GM12878 (cell line): ENCODE measurements around the gene ADAMTS1. TPM values are rescaled to one million over a fixed set of nuclear protein-coding genes. Genes with fewer than 3 reads are reported as not detected.

Source experiments
- ATAC-seq: fragments of 200-7000 bp; cut with Tn5 transposase; 3 replicates; pipeline ENCODE4 v1.9.1; 2020; ENCODE audit warnings: mild to moderate bottlenecking, moderate library complexity
- BruUV-seq: library from RNA; stranded (reverse); fragments of 400-500 nt; replicated peaks from 2 replicates; lab custom pipeline; 2021; lab: Mats Ljungman, UMichigan
- CTCF ChIA-PET: fragments of 300-600 bp; sonication (Branson Sonifier 250); formaldehyde crosslinking; extraction: SDS; loops from one replicate; lab custom pipeline; 2021; ENCODE audit warnings: inconsistent platforms; lab: Yijun Ruan, JAX
- POLR2A ChIA-PET: fragments of 350-600 bp; formaldehyde crosslinking; extraction: SDS; loops from one replicate; lab custom pipeline; 2021; ENCODE audit warnings: inconsistent platforms; lab: Charles Lee
- RAD21 ChIA-PET: fragments of 300-600 bp; sonication (Branson Sonifier 250); formaldehyde crosslinking; loops from one replicate; lab custom pipeline; 2023; ENCODE audit warnings: antibody characterized with exemption; ENCODE audit not compliant: unreplicated experiment; lab: Charles Lee
- SMC1A ChIA-PET: fragments of 300-600 bp; sonication (Branson Sonifier 250); formaldehyde crosslinking; loops from one replicate; lab custom pipeline; 2023; ENCODE audit not compliant: unreplicated experiment, uncharacterized antibody; lab: Charles Lee
- DNase-seq: peaks from one replicate; pipeline ENCODE4 v3.0.0-alpha.2; 2011; ENCODE audit warnings: low read depth, low spot score
- FAIRE-seq: peaks from 3 replicates; lab custom pipeline; 2011; peaks lifted over from hg19 to GRCh38; lab: Jason Lieb, UNC
- H2AFZ ChIP-seq: 2 replicates; pipeline ENCODE4 v1.6.0; 2011; ENCODE audit warnings: low read depth, low read length, control low read depth; ENCODE audit not compliant: control insufficient read depth
- H3K27ac ChIP-seq: 2 replicates; pipeline ENCODE4 v1.5.1; 2011; ENCODE audit warnings: control low read depth; ENCODE audit not compliant: control insufficient read depth, insufficient read depth
- H3K27me3 ChIP-seq, 2 experiments: replicated peaks in 1 of 2; 2 replicates each; pipeline versions ENCODE4 v1.6.0 to v1.6.1; 2011; ENCODE audit warnings: low read length in 1 of 2; ENCODE audit not compliant: control insufficient read depth in 2 of 2, insufficient read depth in 2 of 2
- H3K36me3 ChIP-seq, 2 experiments: 2 replicates each; pipeline ENCODE4 v1.5.1; 2011; ENCODE audit warnings: low read length in 1 of 2; ENCODE audit not compliant: control insufficient read depth in 2 of 2, insufficient read depth in 2 of 2
- H3K4me1 ChIP-seq: 2 replicates; pipeline ENCODE4 v1.6.1; 2011; ENCODE audit warnings: mild to moderate bottlenecking, low read length, moderate library complexity, mixed read lengths; ENCODE audit not compliant: control insufficient read depth, insufficient read depth
- H3K4me2 ChIP-seq: 2 replicates; pipeline ENCODE4 v1.6.0; 2011; ENCODE audit warnings: control low read depth; ENCODE audit not compliant: control insufficient read depth, insufficient read depth
- H3K4me3 ChIP-seq: fragments of 200-600 bp; sonication (generic); 2 replicates; pipeline ENCODE4 v1.5.1; 2016
- H3K79me2 ChIP-seq: 2 replicates; pipeline ENCODE4 v1.6.0; 2011; ENCODE audit warnings: low read length; ENCODE audit not compliant: control insufficient read depth, insufficient read depth
- H3K9ac ChIP-seq: 2 replicates; pipeline ENCODE4 v1.8.0; 2011; ENCODE audit warnings: low read length, control low read depth, mixed read lengths; ENCODE audit not compliant: control insufficient read depth, insufficient read depth
- H3K9me3 ChIP-seq: replicated peaks from 3 replicates; pipeline ENCODE4 v1.5.1; 2011; ENCODE audit warnings: mild to moderate bottlenecking, low read length; ENCODE audit not compliant: control insufficient read depth, insufficient read depth
- H4K20me1 ChIP-seq: 2 replicates; pipeline ENCODE4 v1.6.0; 2011; ENCODE audit not compliant: control insufficient read depth, insufficient read depth
- CHD1 ChIP-seq: IDR thresholded peaks from 2 replicates; pipeline ENCODE4 v1.6.1; 2012; ENCODE audit warnings: low read depth, low read length, improper control_type of control experiment
- CREB1 ChIP-seq: IDR thresholded peaks from 2 replicates; pipeline ENCODE4 v1.6.1; 2012; ENCODE audit warnings: low read depth, mild to moderate bottlenecking, inconsistent platforms
- FOS ChIP-seq: IDR thresholded peaks from 3 replicates; pipeline ENCODE4 v1.6.1; 2011; ENCODE audit warnings: borderline replicate concordance; ENCODE audit not compliant: insufficient read length; ENCODE audit errors: extremely low read depth
- FOXK2 ChIP-seq: fragments of 450-650 bp; IDR thresholded peaks from 2 replicates; pipeline ENCODE4 v1.6.1; 2017; ENCODE audit warnings: mild to moderate bottlenecking, moderate library complexity
- NFYB ChIP-seq: IDR thresholded peaks from 2 replicates; pipeline ENCODE4 v1.6.1; 2011; ENCODE audit warnings: low read depth, mild to moderate bottlenecking, low read length, improper control_type of control experiment, moderate library complexity; ENCODE audit not compliant: insufficient read depth
- NR2C2 ChIP-seq: IDR thresholded peaks from 2 replicates; pipeline ENCODE4 v1.6.1; 2011; ENCODE audit warnings: borderline replicate concordance, low read depth; ENCODE audit not compliant: control insufficient read depth, insufficient read length
- PAX5 ChIP-seq: IDR thresholded peaks from 2 replicates; pipeline ENCODE4 v1.6.1; 2011; ENCODE audit warnings: low read depth, low read length, borderline replicate concordance
- RELA ChIP-seq: fragments of 450-650 bp; IDR thresholded peaks from 2 replicates; pipeline ENCODE4 v1.8.0; 2014; ENCODE audit warnings: borderline replicate concordance; ENCODE audit not compliant: partially characterized antibody
- SMAD1 ChIP-seq: fragments of 450-650 bp; IDR thresholded peaks from 2 replicates; pipeline ENCODE4 v1.6.1; 2018; ENCODE audit warnings: mild to moderate bottlenecking, low read depth; ENCODE audit not compliant: partially characterized antibody
- SMARCA5 ChIP-seq: fragments of 450-650 bp; IDR thresholded peaks from 2 replicates; pipeline ENCODE4 v1.6.1; 2017; ENCODE audit warnings: mild to moderate bottlenecking
- SRF ChIP-seq, 2 experiments: IDR thresholded peaks; 2 replicates each; pipeline ENCODE4 v1.6.1; 2011; ENCODE audit warnings: low read depth in 2 of 2, low read length in 2 of 2, mild to moderate bottlenecking in 1 of 2, moderate library complexity in 1 of 2
- TCF3 ChIP-seq: IDR thresholded peaks from 2 replicates; pipeline ENCODE4 v1.6.1; 2012; ENCODE audit warnings: low read depth, mild to moderate bottlenecking, low read length, borderline replicate concordance; ENCODE audit not compliant: insufficient read depth
- YY1 ChIP-seq: IDR thresholded peaks from 2 replicates; pipeline ENCODE4 v1.6.1; 2011; ENCODE audit warnings: low read depth, mild to moderate bottlenecking, low read length
- ZNF207 ChIP-seq: fragments of 450-650 bp; IDR thresholded peaks from 2 replicates; pipeline ENCODE4 v1.6.1; 2014; ENCODE audit warnings: antibody characterized with exemption, mild to moderate bottlenecking, borderline replicate concordance
- ZZZ3 ChIP-seq: IDR thresholded peaks from 2 replicates; pipeline ENCODE4 v1.6.1; 2011; ENCODE audit warnings: low read depth; ENCODE audit not compliant: control insufficient read depth, insufficient read length
- WGBS: methylation state at CpG from one replicate; pipeline ENCODE4 v1.1.6; 2016; ENCODE audit warnings: low lambda C conversion rate; ENCODE audit not compliant: insufficient replicate concordance, insufficient coverage; ENCODE audit errors: missing lambda C conversion rate; 5-methylcytosine and 5-hydroxymethylcytosine counted together
- in situ Hi-C: fragments of 300-500 bp; cut with MboI; formaldehyde crosslinking; loops from 9 replicates; pipeline ENCODE4 v1.14.3; 2018; ENCODE audit warnings: mixed read lengths
- intact Hi-C: fragments of 100-400 bp; cut with micrococcal nuclease; formaldehyde crosslinking; loops from one replicate; pipeline ENCODE4 v1.14.2; 2022; ENCODE audit not compliant: unreplicated experiment
- polyA plus RNA-seq, 11 experiments: library from polyadenylated mRNA; depleted of rRNA in 4 of 11; unstranded in 6 of 11; stranded (reverse) in 5 of 11; fragments of >200 nt; fragmentation: Nextera tagmentation in 4 of 11; fragmentation: Illumina TruSeq in 1 of 11; extraction: Ambion mirVana in 4 of 11; extraction: Trizol in 1 of 11; gene quantifications; 1 replicate in 1 of 11; 2 replicates in 10 of 11; pipeline versions ENCODE4 v1.2.1 to v1.2.3, GENCODE V29; 2011 to 2016; ENCODE audit warnings: inconsistent platforms in 2 of 11, missing spikeins in 2 of 11, low read depth in 1 of 11
- total RNA-seq, 4 experiments: library from RNA; depleted of rRNA in 3 of 4; stranded (reverse); fragments of >200 nt in 3 of 4; fragmentation: Illumina TruSeq in 1 of 4; extraction: Trizol in 1 of 4; gene quantifications; 2 replicates each; pipeline versions ENCODE4 v1.2.1 to v1.2.3, GENCODE V29; 2013 to 2021
- TF ChIP-seq, protein P1 (sequence below): IDR thresholded peaks from 2 replicates; pipeline ENCODE4 v1.6.1; 2012; ENCODE audit warnings: low read depth, low read length, improper control_type of control experiment
- TF ChIP-seq, protein P2 (sequence below): fragments of 450-650 bp; IDR thresholded peaks from 2 replicates; pipeline ENCODE4 v1.6.1; 2018; ENCODE audit warnings: mild to moderate bottlenecking, low read depth, moderate library complexity; ENCODE audit not compliant: partially characterized antibody

The ADAMTS1 gene
- total and polyA plus RNA-seq, 10 of the 15 experiments (the other 5 are each of a cell fraction or from before 2014, with no cell fraction given) = 0.06 to 0.21 (median 0.08) TPM; not detected in 6

DNA sequence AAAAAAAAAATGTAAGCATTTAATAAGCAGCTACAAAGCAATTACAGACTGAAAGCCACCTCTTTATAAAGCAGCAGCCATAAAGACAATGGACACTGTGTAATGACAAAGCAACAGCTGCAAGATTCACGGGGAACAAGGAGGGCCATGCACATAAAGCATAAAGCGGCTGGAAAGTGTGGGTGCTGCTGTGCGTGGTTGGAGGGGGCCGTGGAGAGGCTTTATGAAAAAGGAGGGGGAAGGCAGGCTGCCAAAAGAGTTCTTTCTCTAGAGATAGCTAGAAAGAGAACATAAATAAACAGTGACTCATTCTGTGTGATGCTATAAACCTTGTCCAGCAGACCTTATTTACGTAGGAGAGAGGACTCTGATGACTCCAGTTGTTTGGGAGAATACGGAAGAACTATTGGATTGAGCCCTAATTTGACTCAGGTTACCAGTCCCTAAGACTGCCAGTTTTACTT lies 49.3 kb downstream of the ADAMTS1 start:
- SMC1A ChIA-PET = no interaction called here
- POLR2A ChIA-PET = no interaction called here
- CTCF ChIA-PET = no interaction called here

More for the DNA sequence above, 49.3 kb downstream of the ADAMTS1 start:
- intact Hi-C loops (no loop called here), in situ Hi-C loops (no loop called here)
- ATAC-seq = no peak
- FAIRE-seq = no peak
- Histone ChIP-seq H3K27me3 (no peaks in the 10 kb centered on the region), H3K9ac (no peak overlapping the region), H3K4me2 (no peak overlapping the region), H3K4me1 (no peaks in the 10 kb centered on the region), H3K27ac (no peak overlapping the region), H3K4me3 (no peak overlapping the region), H3K79me2 (no peaks in the 10 kb centered on the region), H2AFZ (no peak overlapping the region), H4K20me1 (no peaks in the 10 kb centered on the region), H3K9me3 (no peaks in the 10 kb centered on the region), H3K36me3 (no peaks in the 10 kb centered on the region)
- RAD21 ChIA-PET = no interaction called here
- DNase-seq = no peak
- WGBS = 20% methylated on average over 6 of the region's 6 CpGs
- no TSS peak for BruUV-seq
- TF ChIP-seq CHD1 (no peak), SRF (IDR thresholded peaks at IDR 0.05; ENCODE audit: low read depth in 2 of 2, low read length in 2 of 2) (no peak), RELA (no peak), ZZZ3 (no peak), ZNF207 (no peak), CREB1 (no peak), NFYB (no peak), SMARCA5 (no peak), YY1 (no peak), TCF3 (no peak), FOS (no peak), FOXK2 (no peak), NR2C2 (no peak), PAX5 (no peak), SMAD1 (no peak)
- TF ChIP-seq, protein P1, sequence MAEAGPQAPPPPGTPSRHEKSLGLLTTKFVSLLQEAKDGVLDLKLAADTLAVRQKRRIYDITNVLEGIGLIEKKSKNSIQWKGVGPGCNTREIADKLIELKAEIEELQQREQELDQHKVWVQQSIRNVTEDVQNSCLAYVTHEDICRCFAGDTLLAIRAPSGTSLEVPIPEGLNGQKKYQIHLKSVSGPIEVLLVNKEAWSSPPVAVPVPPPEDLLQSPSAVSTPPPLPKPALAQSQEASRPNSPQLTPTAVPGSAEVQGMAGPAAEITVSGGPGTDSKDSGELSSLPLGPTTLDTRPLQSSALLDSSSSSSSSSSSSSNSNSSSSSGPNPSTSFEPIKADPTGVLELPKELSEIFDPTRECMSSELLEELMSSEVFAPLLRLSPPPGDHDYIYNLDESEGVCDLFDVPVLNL = no peak
- TF ChIP-seq, protein P2, sequence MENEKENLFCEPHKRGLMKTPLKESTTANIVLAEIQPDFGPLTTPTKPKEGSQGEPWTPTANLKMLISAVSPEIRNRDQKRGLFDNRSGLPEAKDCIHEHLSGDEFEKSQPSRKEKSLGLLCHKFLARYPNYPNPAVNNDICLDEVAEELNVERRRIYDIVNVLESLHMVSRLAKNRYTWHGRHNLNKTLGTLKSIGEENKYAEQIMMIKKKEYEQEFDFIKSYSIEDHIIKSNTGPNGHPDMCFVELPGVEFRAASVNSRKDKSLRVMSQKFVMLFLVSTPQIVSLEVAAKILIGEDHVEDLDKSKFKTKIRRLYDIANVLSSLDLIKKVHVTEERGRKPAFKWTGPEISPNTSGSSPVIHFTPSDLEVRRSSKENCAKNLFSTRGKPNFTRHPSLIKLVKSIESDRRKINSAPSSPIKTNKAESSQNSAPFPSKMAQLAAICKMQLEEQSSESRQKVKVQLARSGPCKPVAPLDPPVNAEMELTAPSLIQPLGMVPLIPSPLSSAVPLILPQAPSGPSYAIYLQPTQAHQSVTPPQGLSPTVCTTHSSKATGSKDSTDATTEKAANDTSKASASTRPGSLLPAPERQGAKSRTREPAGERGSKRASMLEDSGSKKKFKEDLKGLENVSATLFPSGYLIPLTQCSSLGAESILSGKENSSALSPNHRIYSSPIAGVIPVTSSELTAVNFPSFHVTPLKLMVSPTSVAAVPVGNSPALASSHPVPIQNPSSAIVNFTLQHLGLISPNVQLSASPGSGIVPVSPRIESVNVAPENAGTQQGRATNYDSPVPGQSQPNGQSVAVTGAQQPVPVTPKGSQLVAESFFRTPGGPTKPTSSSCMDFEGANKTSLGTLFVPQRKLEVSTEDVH = no peak
